ENCODE data around the gene STK32C.

DNA sequence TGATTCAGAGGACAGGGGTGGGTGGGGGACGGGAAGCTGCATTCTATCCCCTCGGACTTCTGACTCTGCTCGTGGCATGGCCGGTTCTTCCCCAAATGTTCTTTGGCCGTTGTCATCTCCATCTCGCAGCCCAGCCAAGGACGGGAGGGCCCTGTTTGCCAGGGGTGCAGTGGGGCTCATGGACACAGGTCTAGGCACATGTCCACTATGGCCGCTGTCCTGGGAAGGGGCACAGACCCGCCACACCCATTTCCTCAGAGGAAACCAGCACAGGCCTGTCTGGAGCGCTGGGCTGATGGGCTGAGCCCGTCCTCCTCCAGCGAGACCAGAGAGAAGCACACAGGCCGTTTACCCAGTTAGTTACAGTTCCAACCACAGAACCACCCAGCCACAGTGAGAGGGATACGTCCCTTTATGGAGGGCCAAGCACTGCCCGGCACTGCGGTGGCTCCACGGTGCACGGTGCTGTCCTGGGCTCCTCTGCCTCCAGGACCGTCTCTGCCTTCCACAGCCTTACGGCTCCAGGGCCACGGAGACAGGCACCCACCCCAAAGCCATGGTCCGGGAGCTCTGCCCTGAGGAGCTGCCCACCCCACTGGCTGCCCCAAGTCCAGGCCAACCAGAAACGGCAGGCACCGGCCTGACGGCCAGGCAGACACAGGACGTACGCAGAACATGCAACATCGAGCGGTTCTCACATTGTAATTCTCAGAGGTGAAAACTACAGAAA lies 100.8 kb downstream of the STK32C start:
- TF ChIP-seq POLR2AphosphoS5 (IDR thresholded peaks at IDR 0.05; ENCODE audit: borderline replicate concordance, low read depth, low read length) (no peak), EZH2 (IDR thresholded peaks at IDR 0.05) (no peak)

Measured in SK-N-MC (cell line).